GM23338 (cell line): ENCODE results near the gene SKOR1. TPM values are rescaled to one million over a fixed set of nuclear protein-coding genes. Genes with fewer than 3 reads are reported as not detected.

Experiments
- ATAC-seq: fragments of 200-7000 bp; cut with Tn5 transposase; 3 replicates; pipeline ENCODE4 v1.9.1; 2020
- DNase-seq: peaks from one replicate; pipeline ENCODE4 v3.0.0-alpha.2; 2015; ENCODE audit warnings: low spot score
- H2AFZ ChIP-seq: fragments of 200-600 bp; sonication (generic); 2 replicates; pipeline ENCODE4 v1.8.0; 2016; ENCODE audit warnings: antibody characterized with exemption, mild to moderate bottlenecking, moderate library complexity
- H3F3A ChIP-seq: fragments of 200-600 bp; sonication (generic); replicated peaks from 2 replicates; pipeline ENCODE4 v1.8.0; 2017; ENCODE audit warnings: antibody characterized with exemption, mixed run types, low read depth
- H3K27ac ChIP-seq: fragments of 200-600 bp; sonication (generic); 2 replicates; pipeline ENCODE4 v1.6.1; 2016; ENCODE audit warnings: low read depth
- H3K27me3 ChIP-seq: fragments of 200-600 bp; sonication (generic); 2 replicates; pipeline ENCODE4 v1.8.0; 2016; ENCODE audit warnings: mild to moderate bottlenecking, mixed run types, moderate library complexity; ENCODE audit not compliant: insufficient read depth
- H3K36me3 ChIP-seq: fragments of 200-600 bp; sonication (generic); 2 replicates; pipeline ENCODE4 v1.8.0; 2016; ENCODE audit warnings: mild to moderate bottlenecking; ENCODE audit not compliant: insufficient read depth
- H3K4me1 ChIP-seq: fragments of 200-600 bp; sonication (generic); 2 replicates; pipeline ENCODE4 v1.8.0; 2016; ENCODE audit warnings: mild to moderate bottlenecking, moderate library complexity; ENCODE audit not compliant: insufficient read depth
- H3K4me2 ChIP-seq: fragments of 200-600 bp; sonication (generic); 2 replicates; pipeline ENCODE4 v1.7.1; 2017; ENCODE audit warnings: mixed run types
- H3K4me3 ChIP-seq: fragments of 200-600 bp; sonication (generic); 2 replicates; pipeline ENCODE4 v1.6.1; 2016; ENCODE audit warnings: mixed run types
- H3K79me2 ChIP-seq: fragments of 200-600 bp; sonication (generic); replicated peaks from 2 replicates; pipeline ENCODE4 v1.8.0; 2017; ENCODE audit warnings: mild to moderate bottlenecking; ENCODE audit not compliant: insufficient read depth
- H3K9me2 ChIP-seq: fragments of 200-600 bp; sonication (generic); 2 replicates; pipeline ENCODE4 v1.8.0; 2017; ENCODE audit not compliant: insufficient read depth
- H4K20me1 ChIP-seq: fragments of 200-600 bp; sonication (generic); replicated peaks from 2 replicates; pipeline ENCODE4 v1.8.0; 2017; ENCODE audit warnings: mild to moderate bottlenecking; ENCODE audit not compliant: insufficient read depth
- H3K27ac Mint-ChIP-seq: 2 replicates; pipeline ENCODE4 v1.8.0; 2020; ENCODE audit warnings: inconsistent platforms, mild to moderate bottlenecking, moderate library complexity, mixed read lengths
- H3K27me3 Mint-ChIP-seq: 3 replicates; pipeline ENCODE4 v1.8.0; 2022; ENCODE audit warnings: low read depth, mild to moderate bottlenecking, moderate library complexity, mixed read lengths, inconsistent platforms; ENCODE audit not compliant: insufficient read depth, poor library complexity
- H3K36me3 Mint-ChIP-seq: 3 replicates; pipeline ENCODE4 v1.8.0; 2021; ENCODE audit warnings: low read depth, mild to moderate bottlenecking, inconsistent platforms, moderate library complexity, mixed read lengths
- H3K4me1 Mint-ChIP-seq: 3 replicates; pipeline ENCODE4 v1.8.0; 2020; ENCODE audit warnings: mild to moderate bottlenecking, inconsistent platforms, mixed read lengths
- H3K4me3 Mint-ChIP-seq: 3 replicates; pipeline ENCODE4 v1.8.0; 2021; ENCODE audit warnings: moderate library complexity, mild to moderate bottlenecking, inconsistent platforms, mixed read lengths
- H3K9me3 Mint-ChIP-seq: 3 replicates; pipeline ENCODE4 v1.8.0; 2020; ENCODE audit warnings: moderate library complexity, mild to moderate bottlenecking, inconsistent platforms, mixed read lengths
- CREB1 ChIP-seq: fragments of 250-450 bp; sonication (Bioruptor Pico); IDR thresholded peaks from 2 replicates; pipeline ENCODE4 v1.5.0; 2020; ENCODE audit warnings: low read depth, mild to moderate bottlenecking, moderate library complexity
- CTCF ChIP-seq, 2 experiments: fragments of 200-600 bp in 1 of 2; sonication (generic) in 1 of 2; conservative IDR thresholded peaks; 2 replicates each; pipeline versions ENCODE4 v1.5.1 to v1.6.1; 2016 to 2017; ENCODE audit warnings: antibody characterized with exemption in 2 of 2, low read depth in 2 of 2, mild to moderate bottlenecking in 2 of 2, moderate library complexity in 1 of 2
- ETS1 ChIP-seq: IDR thresholded peaks from 2 replicates; pipeline ENCODE4 v1.6.1; 2016; ENCODE audit warnings: antibody characterized with exemption
- EZH2 ChIP-seq: fragments of 200-600 bp; sonication (generic); IDR thresholded peaks from one replicate; pipeline ENCODE4 v1.8.0; 2017; ENCODE audit warnings: antibody characterized with exemption, mild to moderate bottlenecking, low read depth; ENCODE audit not compliant: unreplicated experiment
- EZH2phosphoT487 ChIP-seq: fragments of 200-600 bp; sonication (generic); IDR thresholded peaks from one replicate; pipeline ENCODE4 v1.8.1; 2018; ENCODE audit warnings: antibody characterized with exemption; ENCODE audit not compliant: unreplicated experiment
- JUNB ChIP-seq: IDR thresholded peaks from one replicate; pipeline ENCODE4 v1.6.1; 2016; ENCODE audit warnings: antibody characterized with exemption; ENCODE audit not compliant: unreplicated experiment
- NANOG ChIP-seq: IDR thresholded peaks from 2 replicates; pipeline ENCODE4 v1.6.1; 2016; ENCODE audit warnings: antibody characterized with exemption, borderline replicate concordance
- POLR2AphosphoS5 ChIP-seq: IDR thresholded peaks from 2 replicates; pipeline ENCODE4 v1.6.1; 2016; ENCODE audit warnings: antibody characterized with exemption, low read depth
- REST ChIP-seq: IDR thresholded peaks from one replicate; pipeline ENCODE4 v1.6.1; 2018; ENCODE audit warnings: antibody characterized with exemption; ENCODE audit not compliant: unreplicated experiment
- STAT1 ChIP-seq: IDR thresholded peaks from one replicate; pipeline ENCODE4 v1.6.1; 2016; ENCODE audit warnings: antibody characterized with exemption; ENCODE audit not compliant: unreplicated experiment
- ZNF114 ChIP-seq: fragments of 250-450 bp; sonication (Bioruptor Pico); IDR thresholded peaks from 2 replicates; pipeline ENCODE4 v1.5.0; 2020; ENCODE audit warnings: mild to moderate bottlenecking, moderate library complexity
- ZNF462 ChIP-seq: fragments of 250-450 bp; sonication (Bioruptor Pico); IDR thresholded peaks from 2 replicates; pipeline ENCODE4 v1.5.0; 2020; ENCODE audit warnings: mild to moderate bottlenecking, moderate library complexity
- polyA plus RNA-seq: library from polyadenylated mRNA; unstranded; fragments of >200 nt; fragmentation: Nextera tagmentation; extraction: Ambion mirVana; gene quantifications from 2 replicates; pipeline ENCODE4 v1.2.1, GENCODE V29; 2016
- total RNA-seq: library from RNA; depleted of rRNA; stranded (reverse); fragments of >200 nt; shearing (Covaris generic); gene quantifications from 2 replicates; pipeline ENCODE4 v1.2.3, GENCODE V29; 2014

The SKOR1 gene
- total and polyA plus RNA-seq, 2 experiments from 2014 or later = 0.17 TPM; not detected in 1

GRCh38 chr15:67879440-67880129, 54.3 kb downstream of the SKOR1 start:
- peak overlapping the region; percentile 2; the same call in 1 of the 2 replicates for H2AFZ ChIP-seq
- no peaks in the 10 kb centered on the region for H4K20me1 ChIP-seq
- H3K27ac ChIP-seq = no peak overlapping the region
- H3K4me1 Mint-ChIP-seq = peaks cover 20% of the 10 kb centered on the region
- H3K27me3 Mint-ChIP-seq = no peaks in the 10 kb centered on the region
- H3K4me3 ChIP-seq = no peak overlapping the region
- H3K9me2 ChIP-seq = no peaks in the 10 kb centered on the region
- no peaks in the 10 kb centered on the region for H3K79me2 ChIP-seq
- ATAC-seq (no peak), DNase-seq (no peak)
- H3K4me1 ChIP-seq = peaks cover 17% of the 10 kb centered on the region
- H3K36me3 Mint-ChIP-seq = no peaks in the 10 kb centered on the region
- H3K36me3 ChIP-seq = no peaks in the 10 kb centered on the region
- no peaks in the 10 kb centered on the region for H3K27me3 ChIP-seq
- H3K4me2 ChIP-seq = no peak overlapping the region
- no peak overlapping the region for H3K27ac Mint-ChIP-seq
- no peaks in the 10 kb centered on the region for H3K9me3 Mint-ChIP-seq
- TF ChIP-seq ETS1 (no peak), ZNF114 (no peak), EZH2 (no peak), EZH2phosphoT487 (no peak), REST (no peak), NANOG (no peak), CREB1 (no peak), STAT1 (no peak), POLR2AphosphoS5 (no peak), JUNB (no peak), ZNF462 (CRISPR knock-in tag) (no peak), CTCF (conservative IDR thresholded peaks at IDR 0.05; ENCODE audit: low read depth in 2 of 2) (no peak)
- H3K4me3 Mint-ChIP-seq = no peak overlapping the region
- H3F3A ChIP-seq = no peaks in the 10 kb centered on the region
